Measurements from ENCODE around the gene AQP12B. TPM values are rescaled to one million over a fixed set of nuclear protein-coding genes. Genes with fewer than 3 reads are reported as not detected.

The AQP12B gene
- total and polyA plus RNA-seq, 9 of the 15 experiments (the other 6 are each of a cell fraction or from before 2014, with no cell fraction given), result not detected

GRCh38 chr2:240725671-240726070, 43.0 kb upstream of the AQP12B start (continued):
- TF ChIP-seq PATZ1 (CRISPR knock-in tag; IDR thresholded peaks at IDR 0.05; ENCODE audit: borderline replicate concordance), result no peak
- TF ChIP-seq HIVEP1 (CRISPR knock-in tag; IDR thresholded peaks at IDR 0.05), result no peak
- TF ChIP-seq PBX2 (CRISPR knock-in tag; IDR thresholded peaks at IDR 0.05; ENCODE audit: low read depth), result no peak
- no peak for TF ChIP-seq PBX2 (tag; conservative IDR thresholded peaks at IDR 0.05; ENCODE audit: low read depth)
- no peak for TF ChIP-seq ARID2 (IDR thresholded peaks at IDR 0.05)

- whole genome bisulfite sequencing (ENCODE audit: insufficient coverage, low coverage, missing lambda C conversion rate), result 0% methylated on average over 8 of the region's 12 CpGs
- FAIRE-seq, result no peak
- Histone ChIP-seq H3K4me1 (replicated peaks in 1 of 2; ENCODE audit: control insufficient read depth in 2 of 2, insufficient read depth in 2 of 2, low read length in 2 of 2) (peaks cover 0 to 8% of the 10 kb centered on the region in 2 experiments; a peak in 1 of 5 replicates), H3K9me1 (ENCODE audit: control insufficient read depth, insufficient read depth, low read length) (no peaks in the 10 kb centered on the region), H3K4me3 (no peak overlapping the region), H3K36me3 (ENCODE audit: control insufficient read depth, insufficient read depth, low read length) (no peaks in the 10 kb centered on the region), H3K79me2 (ENCODE audit: control insufficient read depth, insufficient read depth, low read length) (no peaks in the 10 kb centered on the region), H3K9me3 (replicated peaks; ENCODE audit: control insufficient read depth, insufficient read depth, low read depth, low read length) (no peaks in the 10 kb centered on the region), H4K20me1 (replicated peaks; ENCODE audit: control insufficient read depth, insufficient read depth, low read length) (no peaks in the 10 kb centered on the region), H2AFZ (ENCODE audit: low read depth, low read length) (no peak overlapping the region), H3K27me3 (ENCODE audit: control insufficient read depth in 2 of 2, insufficient read depth in 2 of 2, low read length in 2 of 2) (peaks cover 0 to 70% of the 10 kb centered on the region in 2 experiments; a peak in 3 of 5 replicates), H3K4me2 (ENCODE audit: insufficient read depth, low read length) (no peak overlapping the region), H3K9ac (ENCODE audit: insufficient read depth in 1 of 2, low read depth in 2 of 2, low read length in 2 of 2) (no peak overlapping the region), H3K27ac (ENCODE audit: extremely low read depth, low read depth, low read length) (no peak overlapping the region)
- BruUV-seq (replicated peaks), result no TSS peak
- in situ Hi-C loops (cut with MboI) (no loop called here), intact Hi-C loops (cut with micrococcal nuclease) (no loop called here)
- ChIA-PET CTCF (ENCODE audit: low intra/inter-chr PET ratio) (no interaction called here), POLR2A (no interaction called here)
- ATAC-seq, result no peak
- DNase-seq (ENCODE audit: extremely low read depth in 1 of 4, low spot score in 3 of 4), result no peak
- TF ChIP-seq XRCC3 (IDR thresholded peaks at IDR 0.05) (no peak), FOS (IDR thresholded peaks at IDR 0.05; ENCODE audit: extremely low read depth, insufficient read length) (no peak), POLR3A (IDR thresholded peaks at IDR 0.05; ENCODE audit: borderline replicate concordance, extremely low read depth, insufficient read depth, insufficient read length) (no peak), NUFIP1 (IDR thresholded peaks at IDR 0.05; ENCODE audit: partially characterized antibody) (no peak), CEBPZ (IDR thresholded peaks at IDR 0.05; ENCODE audit: borderline replicate concordance, low read depth, low read length) (no peak), MAFK (IDR thresholded peaks at IDR 0.05; ENCODE audit: low read length) (no peak), ZNF436 (CRISPR knock-in tag; IDR thresholded peaks at IDR 0.05) (no peak), POLR3G (IDR thresholded peaks at IDR 0.05; ENCODE audit: extremely low read depth, insufficient read length, insufficient replicate concordance) (no peak), PHF8 (IDR thresholded peaks at IDR 0.05; ENCODE audit: borderline replicate concordance, low read length) (no peak), NR2F6 (CRISPR knock-in tag; IDR thresholded peaks at IDR 0.05) (no peak)
Measured at GRCh38 chr2:240725266-240725665, 42.6 kb upstream of the AQP12B start.
